Uterus (tissue), 4 donors: ENCODE data around the gene CD96. TPM values are rescaled to one million over a fixed set of nuclear protein-coding genes. Genes with fewer than 3 reads are reported as not detected.

Experiments
- DNase-seq, 2 donors: peaks; one replicate each; pipeline ENCODE4 v3.0.0-alpha.2; 2019 to 2020
- H3K27ac ChIP-seq, 2 donors: fragments of 200-600 bp; sonication (generic); 1 replicate in 1 of 2; 2 replicates in 1 of 2; pipeline ENCODE4 v1.5.1; 2016 to 2018
- H3K27me3 ChIP-seq, 2 donors: fragments of 200-600 bp; sonication (generic); one replicate each; pipeline ENCODE4 v1.5.1; 2018 to 2019; ENCODE audit warnings: control low read depth in 1 of 2
- H3K36me3 ChIP-seq, 2 donors: fragments of 200-600 bp; sonication (generic); one replicate each; pipeline ENCODE4 v1.5.1; 2019; ENCODE audit warnings: control low read depth in 1 of 2
- H3K4me1 ChIP-seq, 2 donors: fragments of 200-600 bp; sonication (generic); one replicate each; pipeline ENCODE4 v1.5.1; 2018 to 2019; ENCODE audit warnings: control low read depth in 1 of 2
- H3K4me3 ChIP-seq, 2 donors: fragments of 200-600 bp; sonication (generic); 1 replicate in 1 of 2; 2 replicates in 1 of 2; pipeline ENCODE4 v1.5.1; 2018 to 2019; ENCODE audit warnings: mild to moderate bottlenecking in 1 of 2
- H3K9me3 ChIP-seq, 2 donors: fragments of 200-600 bp; sonication (generic); one replicate each; pipeline ENCODE4 v1.5.1; 2019; ENCODE audit warnings: control low read depth in 1 of 2
- POLR2A ChIP-seq, 2 donors: fragments of 450-650 bp; IDR thresholded peaks; one replicate each; pipeline ENCODE4 v1.6.1; 2016; ENCODE audit warnings: antibody characterized with exemption in 2 of 2, mild to moderate bottlenecking in 1 of 2, moderate library complexity in 1 of 2
- intact Hi-C: fragments of 100-400 bp; cut with DNase I; formaldehyde crosslinking; loops from one replicate; pipeline ENCODE4 v1.15.1; 2023; ENCODE audit warnings: low total_unique reads
- total RNA-seq, 4 donors: library from RNA; depleted of rRNA in 3 of 4; stranded (reverse); fragments of >200 nt in 3 of 4; gene quantifications; one replicate each; pipeline versions ENCODE4 v1.1.0 to v1.2.4, GENCODE V29; 2014 to 2023
- TF ChIP-seq, protein P1 (sequence below), 4 experiments: fragments of 200-600 bp in 2 of 4; fragments of 450-650 bp in 2 of 4; sonication (generic) in 2 of 4; IDR thresholded peaks; one replicate each; pipeline ENCODE4 v1.5.1; 2016 to 2019; ENCODE audit warnings: antibody characterized with exemption in 4 of 4, mild to moderate bottlenecking in 2 of 4, moderate library complexity in 1 of 4
- donor health status: DM: yes; HTN: yes; CAD: no.

Gene CD96
- total RNA-seq, 4 donors from 2014 or later, result 1.0 to 2.8 (median 2.2) TPM

DNA sequence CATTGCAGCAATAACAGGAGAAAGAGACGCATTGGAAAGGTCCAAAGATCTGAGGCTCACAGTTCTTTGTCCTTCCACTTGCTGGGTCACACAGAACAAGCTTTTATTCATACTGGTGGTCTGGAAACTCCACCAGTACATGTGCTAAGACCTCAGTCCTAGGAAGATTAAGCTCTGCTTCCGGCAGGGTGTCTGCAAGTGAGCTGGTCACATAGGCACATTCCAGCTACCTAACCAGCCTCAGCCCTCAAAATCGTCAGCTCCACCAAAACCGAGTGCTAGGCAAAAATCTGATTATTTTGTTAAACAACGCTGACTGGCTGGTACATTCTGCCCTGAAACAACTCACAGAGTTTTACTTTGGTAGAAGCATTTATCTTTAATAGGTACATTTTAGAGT is 50.9 kb downstream of the CD96 start:
- no peaks in the 10 kb centered on the region for H3K27me3 ChIP-seq
- no peaks in the 10 kb centered on the region for H3K36me3 ChIP-seq
- DNase-seq, result no peak
- no peaks in the 10 kb centered on the region for H3K4me1 ChIP-seq
- no peak overlapping the region for H3K27ac ChIP-seq
- no peaks in the 10 kb centered on the region for H3K9me3 ChIP-seq
- TF ChIP-seq, protein P1, sequence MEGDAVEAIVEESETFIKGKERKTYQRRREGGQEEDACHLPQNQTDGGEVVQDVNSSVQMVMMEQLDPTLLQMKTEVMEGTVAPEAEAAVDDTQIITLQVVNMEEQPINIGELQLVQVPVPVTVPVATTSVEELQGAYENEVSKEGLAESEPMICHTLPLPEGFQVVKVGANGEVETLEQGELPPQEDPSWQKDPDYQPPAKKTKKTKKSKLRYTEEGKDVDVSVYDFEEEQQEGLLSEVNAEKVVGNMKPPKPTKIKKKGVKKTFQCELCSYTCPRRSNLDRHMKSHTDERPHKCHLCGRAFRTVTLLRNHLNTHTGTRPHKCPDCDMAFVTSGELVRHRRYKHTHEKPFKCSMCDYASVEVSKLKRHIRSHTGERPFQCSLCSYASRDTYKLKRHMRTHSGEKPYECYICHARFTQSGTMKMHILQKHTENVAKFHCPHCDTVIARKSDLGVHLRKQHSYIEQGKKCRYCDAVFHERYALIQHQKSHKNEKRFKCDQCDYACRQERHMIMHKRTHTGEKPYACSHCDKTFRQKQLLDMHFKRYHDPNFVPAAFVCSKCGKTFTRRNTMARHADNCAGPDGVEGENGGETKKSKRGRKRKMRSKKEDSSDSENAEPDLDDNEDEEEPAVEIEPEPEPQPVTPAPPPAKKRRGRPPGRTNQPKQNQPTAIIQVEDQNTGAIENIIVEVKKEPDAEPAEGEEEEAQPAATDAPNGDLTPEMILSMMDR (IDR thresholded peaks at IDR 0.05), result no peak
- no peak for TF ChIP-seq POLR2A (IDR thresholded peaks at IDR 0.05)
- H3K4me3 ChIP-seq, result no peak overlapping the region
- intact Hi-C loops, result no loop called here

GRCh38 chr3:111593666-111594065 is 51.7 kb downstream of the CD96 start:
- intact Hi-C loops, result no loop called here
- no peaks in the 10 kb centered on the region for H3K27me3 ChIP-seq
- TF ChIP-seq POLR2A (IDR thresholded peaks at IDR 0.05), result no peak
- TF ChIP-seq, protein P1 (IDR thresholded peaks at IDR 0.05), result no peak
- H3K4me1 ChIP-seq, result no peaks in the 10 kb centered on the region
- H3K36me3 ChIP-seq, result no peaks in the 10 kb centered on the region
- DNase-seq, result no peak
- H3K4me3 ChIP-seq, result no peak overlapping the region
- H3K9me3 ChIP-seq, result no peaks in the 10 kb centered on the region
- no peak overlapping the region for H3K27ac ChIP-seq

- Histone ChIP-seq H3K4me3 (no peak overlapping the region), H3K27me3 (no peaks in the 10 kb centered on the region), H3K27ac (no peak overlapping the region), H3K9me3 (no peaks in the 10 kb centered on the region), H3K36me3 (no peaks in the 10 kb centered on the region), H3K4me1 (no peaks in the 10 kb centered on the region)
- intact Hi-C loops, result no loop called here
- no peak for TF ChIP-seq POLR2A (IDR thresholded peaks at IDR 0.05)
- TF ChIP-seq, protein P1 (IDR thresholded peaks at IDR 0.05), result no peak
- DNase-seq, result no peak
Measured at GRCh38 chr3:111594205-111594604, 52.2 kb downstream of the CD96 start.

GRCh38 chr3:111594781-111595180 is 52.8 kb downstream of the CD96 start:
- Histone ChIP-seq H3K36me3 (no peaks in the 10 kb centered on the region), H3K4me3 (no peak overlapping the region), H3K4me1 (no peaks in the 10 kb centered on the region), H3K9me3 (no peaks in the 10 kb centered on the region), H3K27me3 (no peaks in the 10 kb centered on the region), H3K27ac (no peak overlapping the region)
- no peak for DNase-seq
- TF ChIP-seq POLR2A (IDR thresholded peaks at IDR 0.05), result no peak
- TF ChIP-seq, protein P1 (IDR thresholded peaks at IDR 0.05), result no peak
- intact Hi-C loops, result no loop called here

DNA sequence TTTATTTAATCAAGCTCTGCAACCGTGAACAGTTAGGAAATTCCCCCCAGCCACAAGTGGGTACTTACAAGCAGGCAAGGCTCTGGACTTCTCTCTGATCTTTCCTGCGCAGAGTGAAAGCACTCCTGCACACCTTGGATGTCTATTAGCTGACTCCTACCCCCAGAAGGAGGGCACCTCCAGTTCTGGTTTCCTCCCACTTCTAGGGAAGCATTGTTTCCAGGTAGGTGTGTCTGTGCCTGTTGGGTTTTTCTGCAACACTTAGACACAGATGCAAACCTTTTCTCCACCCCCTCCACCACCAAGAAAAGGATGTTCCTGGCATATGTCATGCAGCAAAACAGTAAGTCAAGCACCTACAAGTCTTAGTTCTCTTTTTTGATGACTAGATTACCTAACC is 53.2 kb downstream of the CD96 start, which contains the start of gene ZBED2:
Gene ZBED2, minus strand, starts transcription at position 115 of the 400 bp plus-strand sequence. CDS start 1,145 bp downstream, outside the sequence.
- no peak for DNase-seq
- no peak for TF ChIP-seq POLR2A (IDR thresholded peaks at IDR 0.05)
- TF ChIP-seq, protein P1 (IDR thresholded peaks at IDR 0.05), result no peak
- Histone ChIP-seq H3K27ac (no peak within 1 kb of the TSS), H3K27me3 (no peaks in the 10 kb centered on the region), H3K4me1 (no peaks in the 10 kb centered on the region), H3K4me3 (no peak within 1 kb of the TSS), H3K36me3 (no peaks in the 10 kb centered on the region), H3K9me3 (no peaks in the 10 kb centered on the region)
- intact Hi-C loops, result no loop called here
